ENCODE measurements around the gene RGS16.

Gene RGS16

GRCh38 chr1:182569939-182570610 lies 34.1 kb downstream of the RGS16 start:
- DNase-seq: no peak

GRCh38 chr1:182568647-182569284 lies 35.4 kb downstream of the RGS16 start:
- no peak for DNase-seq

GRCh38 chr1:182567629-182568028 lies 36.6 kb downstream of the RGS16 start:
- no peak for DNase-seq

- no peak for DNase-seq
Measured at GRCh38 chr1:182565537-182565936, 38.7 kb downstream of the RGS16 start.

GRCh38 chr1:182564406-182565004 lies 39.7 kb downstream of the RGS16 start:
- no peak for DNase-seq

GRCh38 chr1:182563095-182563494 lies 41.1 kb downstream of the RGS16 start:
- DNase-seq: no peak

GRCh38 chr1:182561456-182561855 lies 42.7 kb downstream of the RGS16 start:
- no peak for DNase-seq

GRCh38 chr1:182560392-182560984 lies 43.7 kb downstream of the RGS16 start:
- no peak for DNase-seq

- DNase-seq: no peak
Measured at GRCh38 chr1:182556279-182556678, 47.9 kb downstream of the RGS16 start.

GRCh38 chr1:182555493-182555892 lies 48.7 kb downstream of the RGS16 start:
- DNase-seq: no peak

GRCh38 chr1:182552527-182552926 lies 51.7 kb downstream of the RGS16 start:
- no peak for DNase-seq

- no peak for DNase-seq
Measured at GRCh38 chr1:182549811-182550210, 54.4 kb downstream of the RGS16 start.

GRCh38 chr1:182549346-182549745 lies 54.8 kb downstream of the RGS16 start:
- DNase-seq: no peak
